B cell (primary cell): Measurements from ENCODE around the gene KIAA1614. TPM values are rescaled to one million over a fixed set of nuclear protein-coding genes. Genes with fewer than 3 reads are reported as not detected.

Experiments
- ATAC-seq: fragments of 200-7000 bp; cut with Tn5 transposase; one replicate; pipeline ENCODE4 v1.10.0; 2021; ENCODE audit warnings: low read depth, mild to moderate bottlenecking, moderate number of reproducible peaks, moderate library complexity
- CTCF ChIA-PET: fragments of 350-600 bp; sonication (Branson Sonifier 250); formaldehyde crosslinking; loops from one replicate; lab custom pipeline; 2021; ENCODE audit warnings: antibody characterized with exemption, inconsistent platforms; lab: Charles Lee
- POLR2A ChIA-PET: fragments of 350-600 bp; sonication (Branson Sonifier 250); formaldehyde crosslinking; loops from one replicate; lab custom pipeline; 2021; ENCODE audit warnings: antibody characterized with exemption; lab: Charles Lee
- DNase-seq: peaks from one replicate; pipeline ENCODE4 v3.0.0; 2013
- H2AFZ ChIP-seq: 2 replicates; pipeline ENCODE4 v1.6.1; 2012; ENCODE audit warnings: mild to moderate bottlenecking, low read depth, low read length; ENCODE audit not compliant: insufficient read depth, poor library complexity, severe bottlenecking
- H3K27ac ChIP-seq, 2 donors: 1 replicate in 1 of 2; 2 replicates in 1 of 2; pipeline ENCODE4 v1.5.1; 2012 to 2013; ENCODE audit warnings: low read length in 2 of 2, mild to moderate bottlenecking in 2 of 2, moderate library complexity in 1 of 2
- H3K27me3 ChIP-seq, 4 experiments: fragments of 200-600 bp in 1 of 4; sonication (generic) in 1 of 4; replicated peaks in 1 of 4; 1 replicate in 2 of 4; 2 replicates in 2 of 4; pipeline versions ENCODE4 v1.6.1 to v1.7.0; 2013 to 2016; ENCODE audit warnings: low read length in 3 of 4, mild to moderate bottlenecking in 2 of 4, mixed read lengths in 1 of 4, moderate library complexity in 1 of 4; ENCODE audit not compliant: insufficient read depth in 4 of 4, control insufficient read depth in 3 of 4; ENCODE audit errors: control extremely low read depth in 1 of 4
- H3K36me3 ChIP-seq, 2 experiments: replicated peaks in 1 of 2; 1 replicate in 1 of 2; 2 replicates in 1 of 2; pipeline versions ENCODE4 v1.6.1 to v1.7.1; 2013; ENCODE audit warnings: low read length in 1 of 2; ENCODE audit not compliant: insufficient read depth in 2 of 2, control insufficient read depth in 1 of 2; ENCODE audit errors: control extremely low read depth in 1 of 2, extremely low read depth in 1 of 2
- H3K4me1 ChIP-seq, 2 donors: fragments of 200-600 bp in 1 of 2; sonication (generic) in 1 of 2; 1 replicate in 1 of 2; 2 replicates in 1 of 2; pipeline versions ENCODE4 v1.5.1 to v1.6.1; 2013 to 2017; ENCODE audit warnings: low read length in 2 of 2; ENCODE audit not compliant: control insufficient read depth in 2 of 2, insufficient read depth in 2 of 2
- H3K4me2 ChIP-seq: replicated peaks from 2 replicates; pipeline ENCODE3; 2012; ENCODE audit warnings: mild to moderate bottlenecking, low read depth, low read length; ENCODE audit not compliant: poor library complexity, severe bottlenecking
- H3K4me3 ChIP-seq, 5 experiments: fragments of 200-600 bp in 1 of 5; sonication (generic) in 1 of 5; 1 replicate in 3 of 5; 2 replicates in 2 of 5; pipeline versions ENCODE4 v1.5.1 to v1.7.0; 2011 to 2016; ENCODE audit warnings: low read length in 4 of 5, mild to moderate bottlenecking in 4 of 5, low read depth in 2 of 5, control low read depth in 1 of 5, moderate library complexity in 1 of 5; ENCODE audit not compliant: insufficient read depth in 1 of 5; ENCODE audit errors: control extremely low read depth in 1 of 5, extremely low read depth in 1 of 5
- H3K79me2 ChIP-seq: fragments of 200-600 bp; sonication (generic); one replicate; pipeline ENCODE4 v1.6.0; 2016; ENCODE audit warnings: low read length; ENCODE audit not compliant: control insufficient read depth, insufficient read depth
- H3K9ac ChIP-seq: fragments of 200-600 bp; sonication (generic); 2 replicates; pipeline ENCODE4 v1.6.1; 2017; ENCODE audit warnings: mild to moderate bottlenecking, low read length, moderate library complexity
- H3K9me3 ChIP-seq, 3 donors: one replicate each; pipeline versions ENCODE4 v1.6.1 to v1.7.1; 2013; ENCODE audit warnings: low read length in 2 of 3; ENCODE audit not compliant: control insufficient read depth in 2 of 3, insufficient read depth in 1 of 3; ENCODE audit errors: control extremely low read depth in 1 of 3
- H4K20me1 ChIP-seq: 2 replicates; pipeline ENCODE4 v1.6.0; 2012; ENCODE audit warnings: mild to moderate bottlenecking, low read length; ENCODE audit not compliant: insufficient read depth, control insufficient read depth, poor library complexity, severe bottlenecking
- H3K27ac Mint-ChIP-seq: one replicate; pipeline ENCODE4 v1.8.0; 2021; ENCODE audit warnings: mixed read lengths
- H3K27me3 Mint-ChIP-seq: one replicate; pipeline ENCODE4 v1.8.0; 2021; ENCODE audit warnings: mixed read lengths
- H3K4me1 Mint-ChIP-seq: one replicate; pipeline ENCODE4 v1.8.0; 2021; ENCODE audit warnings: mixed read lengths
- H3K4me3 Mint-ChIP-seq: one replicate; pipeline ENCODE4 v1.8.0; 2021; ENCODE audit warnings: mixed read lengths
- H3K9me3 Mint-ChIP-seq: one replicate; pipeline ENCODE4 v1.8.0; 2022; ENCODE audit warnings: mixed read lengths; ENCODE audit not compliant: insufficient read depth
- CTCF ChIP-seq: fragments of 200-600 bp; IDR thresholded peaks from one replicate; pipeline ENCODE4 v1.8.0; 2022; ENCODE audit warnings: antibody characterized with exemption, mild to moderate bottlenecking
- EZH2 ChIP-seq: IDR thresholded peaks from 2 replicates; pipeline ENCODE4 v1.6.1; 2012; ENCODE audit warnings: borderline replicate concordance, low read depth, mild to moderate bottlenecking, moderate library complexity, low read length; ENCODE audit not compliant: insufficient read depth, poor library complexity, severe bottlenecking
- WGBS: methylation state at CpG from one replicate; pipeline ENCODE4 v1.1.5; 2013; ENCODE audit warnings: missing lambda C conversion rate; ENCODE audit not compliant: insufficient coverage; 5-methylcytosine and 5-hydroxymethylcytosine counted together
- intact Hi-C: fragments of 100-400 bp; cut with micrococcal nuclease; formaldehyde crosslinking; loops from one replicate; pipeline ENCODE4 v1.10.0; 2022
- polyA plus RNA-seq: library from polyadenylated mRNA; depleted of rRNA; stranded (reverse); fragments of >200 nt; gene quantifications from 2 replicates; pipeline ENCODE4 v1.2.3, GENCODE V29; 2012
- total RNA-seq, 2 donors: library from RNA; stranded (reverse); fragments of 120-200 nt in 1 of 2; gene quantifications; 1 replicate in 1 of 2; 2 replicates in 1 of 2; pipeline versions ENCODE4 v1.2.3 to v1.2.4, GENCODE V29; 2013 to 2022

The KIAA1614 gene
- total and polyA plus RNA-seq, 2 donors (not counting 1 experiment from before 2014, with no cell fraction given): 0.03 to 0.22 TPM

GRCh38 chr1:180961622-180962021 lies 48.9 kb downstream of the KIAA1614 start:
- no peak overlapping the region for H3K4me3 ChIP-seq
- no peaks in the 10 kb centered on the region for H4K20me1 ChIP-seq
- TF ChIP-seq CTCF (no peak), EZH2 (no peak)
- Mint-ChIP-seq H3K4me3 (no peak overlapping the region), H3K4me1 (no peaks in the 10 kb centered on the region), H3K27me3 (no peaks in the 10 kb centered on the region), H3K27ac (no peak overlapping the region), H3K9me3 (no peaks in the 10 kb centered on the region)
- ATAC-seq (no peak), DNase-seq (no peak)
- H3K4me1 ChIP-seq: no peaks in the 10 kb centered on the region
- CTCF ChIA-PET: no interaction called here
- H3K27me3 ChIP-seq: no peaks in the 10 kb centered on the region
- POLR2A ChIA-PET: no interaction called here
- H3K9me3 ChIP-seq: no peaks in the 10 kb centered on the region
- H3K36me3 ChIP-seq: peaks cover under 1 to 4% of the 10 kb centered on the region in 2 experiments
- 93% methylated on average over 2 of the region's 4 CpGs for WGBS
- H2AFZ ChIP-seq: no peak overlapping the region
- no peak overlapping the region for H3K9ac ChIP-seq
- H3K4me2 ChIP-seq: no peak overlapping the region
- no peak overlapping the region for H3K27ac ChIP-seq
- intact Hi-C loops: no loop called here
- H3K79me2 ChIP-seq: no peaks in the 10 kb centered on the region

- POLR2A ChIA-PET: no interaction called here
- Histone ChIP-seq H3K36me3 (peaks cover 2 to 4% of the 10 kb centered on the region in 2 experiments), H3K27ac (no peak overlapping the region), H2AFZ (no peak overlapping the region), H3K9me3 (no peaks in the 10 kb centered on the region), H3K4me1 (no peaks in the 10 kb centered on the region), H3K9ac (no peak overlapping the region), H3K4me2 (no peak overlapping the region), H3K27me3 (no peaks in the 10 kb centered on the region), H3K4me3 (no peak overlapping the region), H4K20me1 (no peaks in the 10 kb centered on the region), H3K79me2 (peaks cover 2% of the 10 kb centered on the region)
- ATAC-seq (no peak), DNase-seq (no peak)
- intact Hi-C loops: no loop called here
- Mint-ChIP-seq H3K9me3 (no peaks in the 10 kb centered on the region), H3K27me3 (no peaks in the 10 kb centered on the region), H3K4me1 (no peaks in the 10 kb centered on the region), H3K4me3 (no peak overlapping the region), H3K27ac (no peak overlapping the region)
- TF ChIP-seq CTCF: no peak
- TF ChIP-seq EZH2: no peak
- CTCF ChIA-PET: no interaction called here
- 64% methylated on average over 4 of the region's 4 CpGs for WGBS
Measured at GRCh38 chr1:180962178-180962577, 49.5 kb downstream of the KIAA1614 start.
